C4-2B (cell line): Measurements from ENCODE around the gene SNX25.

Source experiments
- ZFX ChIP-seq: fragments of 450-650 bp; IDR thresholded peaks from 2 replicates; pipeline ENCODE4 v1.6.1; 2017
- TF ChIP-seq, protein P1 (sequence below): fragments of 450-650 bp; conservative IDR thresholded peaks from 2 replicates; pipeline ENCODE4 v1.5.1; 2017; ENCODE audit warnings: mild to moderate bottlenecking

DNA sequence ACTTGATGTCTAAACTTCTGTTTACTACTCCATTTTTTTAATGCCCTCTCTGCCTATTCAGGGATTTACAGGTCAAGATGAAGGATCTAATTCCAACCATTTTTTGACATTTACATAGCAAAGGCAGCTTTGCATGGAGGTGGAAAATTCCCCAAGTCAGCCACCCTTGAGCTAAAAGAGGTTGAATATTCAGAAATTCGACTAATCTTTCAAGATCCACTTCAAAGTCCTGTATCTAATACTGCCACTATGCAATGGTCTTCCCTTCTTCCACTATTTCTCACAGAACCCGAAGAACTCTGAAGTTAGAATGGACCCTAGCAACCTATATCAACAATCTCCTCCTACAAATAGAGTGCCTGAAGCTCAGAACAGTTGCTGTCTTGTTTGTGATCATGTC is 27.2 kb upstream of the SNX25 start:
- TF ChIP-seq, protein P1, sequence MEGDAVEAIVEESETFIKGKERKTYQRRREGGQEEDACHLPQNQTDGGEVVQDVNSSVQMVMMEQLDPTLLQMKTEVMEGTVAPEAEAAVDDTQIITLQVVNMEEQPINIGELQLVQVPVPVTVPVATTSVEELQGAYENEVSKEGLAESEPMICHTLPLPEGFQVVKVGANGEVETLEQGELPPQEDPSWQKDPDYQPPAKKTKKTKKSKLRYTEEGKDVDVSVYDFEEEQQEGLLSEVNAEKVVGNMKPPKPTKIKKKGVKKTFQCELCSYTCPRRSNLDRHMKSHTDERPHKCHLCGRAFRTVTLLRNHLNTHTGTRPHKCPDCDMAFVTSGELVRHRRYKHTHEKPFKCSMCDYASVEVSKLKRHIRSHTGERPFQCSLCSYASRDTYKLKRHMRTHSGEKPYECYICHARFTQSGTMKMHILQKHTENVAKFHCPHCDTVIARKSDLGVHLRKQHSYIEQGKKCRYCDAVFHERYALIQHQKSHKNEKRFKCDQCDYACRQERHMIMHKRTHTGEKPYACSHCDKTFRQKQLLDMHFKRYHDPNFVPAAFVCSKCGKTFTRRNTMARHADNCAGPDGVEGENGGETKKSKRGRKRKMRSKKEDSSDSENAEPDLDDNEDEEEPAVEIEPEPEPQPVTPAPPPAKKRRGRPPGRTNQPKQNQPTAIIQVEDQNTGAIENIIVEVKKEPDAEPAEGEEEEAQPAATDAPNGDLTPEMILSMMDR = no peak
- no peak for TF ChIP-seq ZFX
